K562 (cell line): ENCODE data around the gene RNF151. TPM values are rescaled to one million over a fixed set of nuclear protein-coding genes. Genes with fewer than 3 reads are reported as not detected.

Source experiments
- CREM ChIP-seq: IDR thresholded peaks from 2 replicates; pipeline ENCODE4 v1.6.1; 2014; ENCODE audit warnings: antibody characterized with exemption, low read depth
- FOXJ3 ChIP-seq: sonication (generic); formaldehyde crosslinking; IDR thresholded peaks from 2 replicates; pipeline ENCODE4 v1.4.0; 2020; ENCODE audit warnings: mild to moderate bottlenecking, missing genetic modification reagents
- GTF2F1 ChIP-seq: IDR thresholded peaks from 2 replicates; pipeline ENCODE4 v1.6.1; 2011; ENCODE audit warnings: low read depth, low read length, improper control_type of control experiment
- KLF16 ChIP-seq: IDR thresholded peaks from 2 replicates; pipeline ENCODE4 v1.6.1; 2016; ENCODE audit warnings: antibody characterized with exemption
- NELFE ChIP-seq: IDR thresholded peaks from 2 replicates; pipeline ENCODE4 v1.6.1; 2011; ENCODE audit warnings: mild to moderate bottlenecking; ENCODE audit not compliant: insufficient read depth, insufficient read length
- NONO ChIP-seq, 2 experiments: fragments of 200-400 bp in 1 of 2; fragments of 450-650 bp in 1 of 2; formaldehyde crosslinking in 1 of 2; IDR thresholded peaks; 2 replicates each; pipeline ENCODE4 v1.6.1; 2017; ENCODE audit warnings: low read depth in 2 of 2, mild to moderate bottlenecking in 2 of 2, moderate library complexity in 2 of 2, low read length in 1 of 2
- RFX7 ChIP-seq: fragments of 250-450 bp; sonication (Bioruptor Pico); IDR thresholded peaks from 2 replicates; pipeline ENCODE4 v1.5.1; 2021; ENCODE audit warnings: mild to moderate bottlenecking
- SP2 ChIP-seq: IDR thresholded peaks from 2 replicates; pipeline ENCODE4 v1.6.1; 2011; ENCODE audit warnings: mild to moderate bottlenecking, low read depth, low read length, moderate library complexity; ENCODE audit not compliant: poor library complexity, severe bottlenecking; ENCODE audit errors: extremely low read depth
- ZNF121 ChIP-seq: sonication (generic); formaldehyde crosslinking; conservative IDR thresholded peaks from 2 replicates; pipeline ENCODE4 v1.8.0; 2022; ENCODE audit warnings: missing genetic modification reagents
- ZNF133 ChIP-seq: fragments of 250-450 bp; sonication (Bioruptor Pico); IDR thresholded peaks from 2 replicates; pipeline ENCODE4 v1.4.0; 2020; ENCODE audit warnings: mild to moderate bottlenecking
- ZNF217 ChIP-seq: sonication (generic); formaldehyde crosslinking; IDR thresholded peaks from 2 replicates; pipeline ENCODE4 v1.8.0; 2022; ENCODE audit warnings: mild to moderate bottlenecking, missing genetic modification reagents
- ZNF586 ChIP-seq: fragments of 450-650 bp; formaldehyde crosslinking; conservative IDR thresholded peaks from 2 replicates; pipeline ENCODE4 v1.4.0; 2020; ENCODE audit warnings: mild to moderate bottlenecking, moderate library complexity
- ZNF785 ChIP-seq: fragments of 250-450 bp; sonication (Bioruptor Pico); IDR thresholded peaks from 2 replicates; pipeline ENCODE4 v1.4.0; 2020; ENCODE audit warnings: mild to moderate bottlenecking
- polyA plus RNA-seq, 8 experiments: library from polyadenylated mRNA; depleted of rRNA in 4 of 8; stranded (reverse) in 5 of 8; unstranded in 3 of 8; fragments of >200 nt; fragmentation: Nextera tagmentation in 2 of 8; fragmentation: Illumina TruSeq in 1 of 8; extraction: Ambion mirVana in 2 of 8; extraction: Trizol in 1 of 8; gene quantifications; 2 replicates each; pipeline versions ENCODE4 v1.2.1 to v1.2.3, GENCODE V29; 2011 to 2014; ENCODE audit warnings: inconsistent platforms in 1 of 8, missing spikeins in 1 of 8
- total RNA-seq, 7 experiments: library from RNA; depleted of rRNA in 6 of 7; stranded (reverse); fragments of >200 nt in 6 of 7; fragmentation: Illumina TruSeq in 2 of 7; extraction: Trizol in 2 of 7; gene quantifications; 2 replicates each; pipeline versions ENCODE4 v1.2.1 to v1.2.3, GENCODE V29; 2011 to 2021; ENCODE audit warnings: low replicate concordance in 1 of 7
- TF ChIP-seq, protein P1 (sequence below): fragments of 200-800 bp; sonication (Bioruptor generic); IDR thresholded peaks from 2 replicates; pipeline ENCODE4 v1.6.1; 2017; ENCODE audit warnings: missing genetic modification characterization, missing compliant biosample characterization
- TF ChIP-seq, protein P2 (sequence below): fragments of 250-450 bp; sonication (Bioruptor Pico); IDR thresholded peaks from 2 replicates; pipeline ENCODE4 v1.5.0; 2020; ENCODE audit warnings: mild to moderate bottlenecking
- TF ChIP-seq, protein P3 (sequence below): IDR thresholded peaks from 2 replicates; pipeline ENCODE4 v1.6.1; 2011; ENCODE audit not compliant: insufficient read length; ENCODE audit errors: extremely low read depth
- TF ChIP-seq, protein P4 (sequence below): fragments of 250-450 bp; sonication (Bioruptor Pico); IDR thresholded peaks from 2 replicates; pipeline ENCODE4 v1.5.1; 2021; ENCODE audit warnings: mild to moderate bottlenecking
- TF ChIP-seq, protein P5 (sequence below): fragments of 250-450 bp; sonication (Bioruptor Pico); IDR thresholded peaks from 2 replicates; pipeline ENCODE4 v1.9.0; 2021; ENCODE audit warnings: mild to moderate bottlenecking
- TF ChIP-seq, protein P6 (sequence below): sonication (generic); formaldehyde crosslinking; IDR thresholded peaks from 2 replicates; pipeline ENCODE4 v1.8.1; 2022; ENCODE audit warnings: missing genetic modification reagents

Gene RNF151
- total and polyA plus RNA-seq, 9 of the 15 experiments (the other 6 are each of a cell fraction or from before 2014, with no cell fraction given) = not detected

DNA sequence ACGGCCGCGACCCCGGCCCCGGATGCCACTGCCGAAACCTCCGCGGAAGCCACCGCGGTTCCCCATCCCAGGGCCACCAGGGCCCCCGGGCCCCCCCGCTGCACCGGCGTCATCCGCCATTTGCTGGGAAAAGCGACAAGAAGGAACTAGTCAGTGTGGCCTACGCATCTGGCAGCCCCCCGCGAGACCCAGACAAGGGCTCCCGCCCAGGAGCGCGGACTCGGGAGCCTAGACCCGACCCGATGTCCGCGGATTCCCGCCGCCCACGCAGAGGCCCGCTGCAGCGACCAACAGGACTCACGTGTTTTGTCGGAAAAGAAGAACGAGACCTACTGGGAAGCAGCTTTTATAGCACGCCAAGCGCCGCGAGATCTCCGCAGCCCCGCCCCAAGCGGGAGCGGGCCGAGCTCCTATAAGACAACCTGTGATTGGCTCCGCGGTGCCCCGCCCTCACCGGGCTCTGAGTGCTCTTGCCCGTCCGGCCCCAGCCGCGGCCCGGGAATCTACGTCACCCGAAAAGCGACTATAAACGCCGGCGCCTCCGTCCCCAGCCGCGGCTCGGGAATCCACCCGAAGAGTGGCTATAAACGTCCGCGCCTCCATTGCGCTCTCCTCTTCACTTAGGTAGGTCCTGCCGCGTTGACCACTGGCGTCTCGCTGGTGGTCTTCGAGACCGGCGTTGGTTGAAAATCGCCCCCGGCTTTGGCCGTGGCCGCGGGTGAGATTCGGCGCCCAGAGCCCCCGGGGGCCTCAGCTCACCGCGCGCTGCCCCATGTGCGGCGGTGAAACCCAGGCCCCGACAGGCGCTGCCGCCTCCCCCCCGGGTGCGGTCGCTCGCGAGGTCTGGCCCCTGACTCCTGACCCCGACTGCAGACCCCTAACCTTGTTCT, 1.9 kb upstream of the RNF151 start, which contains the start of gene RPS2 (continued):
- TF ChIP-seq, protein P1, sequence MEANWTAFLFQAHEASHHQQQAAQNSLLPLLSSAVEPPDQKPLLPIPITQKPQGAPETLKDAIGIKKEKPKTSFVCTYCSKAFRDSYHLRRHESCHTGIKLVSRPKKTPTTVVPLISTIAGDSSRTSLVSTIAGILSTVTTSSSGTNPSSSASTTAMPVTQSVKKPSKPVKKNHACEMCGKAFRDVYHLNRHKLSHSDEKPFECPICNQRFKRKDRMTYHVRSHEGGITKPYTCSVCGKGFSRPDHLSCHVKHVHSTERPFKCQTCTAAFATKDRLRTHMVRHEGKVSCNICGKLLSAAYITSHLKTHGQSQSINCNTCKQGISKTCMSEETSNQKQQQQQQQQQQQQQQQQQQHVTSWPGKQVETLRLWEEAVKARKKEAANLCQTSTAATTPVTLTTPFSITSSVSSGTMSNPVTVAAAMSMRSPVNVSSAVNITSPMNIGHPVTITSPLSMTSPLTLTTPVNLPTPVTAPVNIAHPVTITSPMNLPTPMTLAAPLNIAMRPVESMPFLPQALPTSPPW (CRISPR knock-in tag) = peak; percentile 96
- TF ChIP-seq, protein P2, sequence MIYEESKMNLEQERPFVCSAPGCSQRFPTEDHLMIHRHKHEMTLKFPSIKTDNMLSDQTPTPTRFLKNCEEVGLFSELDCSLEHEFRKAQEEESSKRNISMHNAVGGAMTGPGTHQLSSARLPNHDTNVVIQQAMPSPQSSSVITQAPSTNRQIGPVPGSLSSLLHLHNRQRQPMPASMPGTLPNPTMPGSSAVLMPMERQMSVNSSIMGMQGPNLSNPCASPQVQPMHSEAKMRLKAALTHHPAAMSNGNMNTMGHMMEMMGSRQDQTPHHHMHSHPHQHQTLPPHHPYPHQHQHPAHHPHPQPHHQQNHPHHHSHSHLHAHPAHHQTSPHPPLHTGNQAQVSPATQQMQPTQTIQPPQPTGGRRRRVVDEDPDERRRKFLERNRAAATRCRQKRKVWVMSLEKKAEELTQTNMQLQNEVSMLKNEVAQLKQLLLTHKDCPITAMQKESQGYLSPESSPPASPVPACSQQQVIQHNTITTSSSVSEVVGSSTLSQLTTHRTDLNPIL = no peak
- TF ChIP-seq RFX7 (CRISPR knock-in tag) = no peak; the same call in 1 of the 2 replicates
- TF ChIP-seq, protein P3, sequence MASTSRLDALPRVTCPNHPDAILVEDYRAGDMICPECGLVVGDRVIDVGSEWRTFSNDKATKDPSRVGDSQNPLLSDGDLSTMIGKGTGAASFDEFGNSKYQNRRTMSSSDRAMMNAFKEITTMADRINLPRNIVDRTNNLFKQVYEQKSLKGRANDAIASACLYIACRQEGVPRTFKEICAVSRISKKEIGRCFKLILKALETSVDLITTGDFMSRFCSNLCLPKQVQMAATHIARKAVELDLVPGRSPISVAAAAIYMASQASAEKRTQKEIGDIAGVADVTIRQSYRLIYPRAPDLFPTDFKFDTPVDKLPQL = peak; percentile 94
- no peak for TF ChIP-seq FOXJ3 (CRISPR knock-in tag)
- TF ChIP-seq ZNF785 (CRISPR knock-in tag) = no peak
- TF ChIP-seq CREM = peak; percentile 99
- TF ChIP-seq, protein P4, sequence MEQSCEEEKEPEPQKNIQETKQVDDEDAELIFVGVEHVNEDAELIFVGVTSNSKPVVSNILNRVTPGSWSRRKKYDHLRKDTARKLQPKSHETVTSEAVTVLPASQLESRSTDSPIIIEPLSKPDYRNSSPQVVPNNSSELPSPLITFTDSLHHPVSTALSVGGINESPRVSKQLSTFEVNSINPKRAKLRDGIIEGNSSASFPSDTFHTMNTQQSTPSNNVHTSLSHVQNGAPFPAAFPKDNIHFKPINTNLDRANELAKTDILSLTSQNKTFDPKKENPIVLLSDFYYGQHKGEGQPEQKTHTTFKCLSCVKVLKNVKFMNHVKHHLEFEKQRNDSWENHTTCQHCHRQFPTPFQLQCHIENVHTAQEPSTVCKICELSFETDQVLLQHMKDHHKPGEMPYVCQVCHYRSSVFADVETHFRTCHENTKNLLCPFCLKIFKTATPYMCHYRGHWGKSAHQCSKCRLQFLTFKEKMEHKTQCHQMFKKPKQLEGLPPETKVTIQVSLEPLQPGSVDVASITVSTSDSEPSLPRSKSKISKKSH (CRISPR knock-in tag) = no peak
- TF ChIP-seq ZNF586 (CRISPR knock-in tag) = peak; percentile 61; the same call in 1 of the 2 replicates
- no peak for TF ChIP-seq SP2
- peak; percentile 81 to 98; a peak in 3 of 4 replicates for TF ChIP-seq NONO (IDR thresholded peaks at IDR 0.05; ENCODE audit: low read depth in 2 of 2, low read length in 1 of 2)
- TF ChIP-seq, protein P5, sequence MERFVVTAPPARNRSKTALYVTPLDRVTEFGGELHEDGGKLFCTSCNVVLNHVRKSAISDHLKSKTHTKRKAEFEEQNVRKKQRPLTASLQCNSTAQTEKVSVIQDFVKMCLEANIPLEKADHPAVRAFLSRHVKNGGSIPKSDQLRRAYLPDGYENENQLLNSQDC (CRISPR knock-in tag) = no peak
- no peak for TF ChIP-seq ZNF121 (CRISPR knock-in tag)
- peak; percentile 87 for TF ChIP-seq NELFE
- no peak for TF ChIP-seq ZNF133
- no peak for TF ChIP-seq ZNF217
- no peak for TF ChIP-seq KLF16
- TF ChIP-seq, protein P6, sequence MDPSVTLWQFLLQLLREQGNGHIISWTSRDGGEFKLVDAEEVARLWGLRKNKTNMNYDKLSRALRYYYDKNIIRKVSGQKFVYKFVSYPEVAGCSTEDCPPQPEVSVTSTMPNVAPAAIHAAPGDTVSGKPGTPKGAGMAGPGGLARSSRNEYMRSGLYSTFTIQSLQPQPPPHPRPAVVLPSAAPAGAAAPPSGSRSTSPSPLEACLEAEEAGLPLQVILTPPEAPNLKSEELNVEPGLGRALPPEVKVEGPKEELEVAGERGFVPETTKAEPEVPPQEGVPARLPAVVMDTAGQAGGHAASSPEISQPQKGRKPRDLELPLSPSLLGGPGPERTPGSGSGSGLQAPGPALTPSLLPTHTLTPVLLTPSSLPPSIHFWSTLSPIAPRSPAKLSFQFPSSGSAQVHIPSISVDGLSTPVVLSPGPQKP = no peak
- peak; percentile 97 for TF ChIP-seq GTF2F1
